CD4-positive, alpha-beta T cell (primary cell): ENCODE measurements around the gene LMO7. TPM values are rescaled to one million over a fixed set of nuclear protein-coding genes. Genes with fewer than 3 reads are reported as not detected.

Experiments used
- ATAC-seq: fragments of 200-7000 bp; cut with Tn5 transposase; one replicate; pipeline ENCODE4 v1.10.0; 2022; ENCODE audit warnings: mild to moderate bottlenecking; ENCODE audit not compliant: poor library complexity
- CTCF ChIA-PET: fragments of 350-600 bp; sonication (Branson Sonifier 250); formaldehyde crosslinking; loops from one replicate; lab custom pipeline; 2021; ENCODE audit warnings: antibody characterized with exemption, inconsistent platforms; lab: Charles Lee
- POLR2A ChIA-PET: fragments of 350-600 bp; sonication (Branson Sonifier 250); formaldehyde crosslinking; loops from one replicate; lab custom pipeline; 2021; ENCODE audit warnings: antibody characterized with exemption, inconsistent platforms; lab: Charles Lee
- DNase-seq, 14 experiments: peaks; one replicate each; pipeline ENCODE4 v3.0.0-alpha.2; 2013 to 2020; ENCODE audit warnings: mixed read lengths in 2 of 14
- H3K27ac ChIP-seq, 2 donors: one replicate each; pipeline versions ENCODE4 v1.5.1 to v1.7.0; 2013; ENCODE audit warnings: low read length in 2 of 2, low read depth in 1 of 2, mild to moderate bottlenecking in 1 of 2
- H3K27me3 ChIP-seq, 2 experiments: 1 replicate in 1 of 2; 2 replicates in 1 of 2; pipeline versions ENCODE4 v1.6.1 to v1.7.0; 2013; ENCODE audit warnings: low read length in 2 of 2, control low read depth in 1 of 2, mild to moderate bottlenecking in 1 of 2, moderate library complexity in 1 of 2; ENCODE audit not compliant: insufficient read depth in 2 of 2, control insufficient read depth in 1 of 2
- H3K36me3 ChIP-seq: one replicate; pipeline ENCODE4 v1.6.1; 2013; ENCODE audit warnings: low read length, control low read depth; ENCODE audit not compliant: insufficient read depth
- H3K4me1 ChIP-seq: one replicate; pipeline ENCODE4 v1.6.1; 2013; ENCODE audit warnings: low read length, control low read depth; ENCODE audit not compliant: insufficient read depth
- H3K4me3 ChIP-seq: one replicate; pipeline ENCODE4 v1.5.1; 2013; ENCODE audit warnings: mild to moderate bottlenecking, low read length, moderate library complexity
- H3K9me3 ChIP-seq, 2 experiments: 1 replicate in 1 of 2; 2 replicates in 1 of 2; pipeline versions ENCODE4 v1.6.1 to v1.7.0; 2013; ENCODE audit warnings: low read length in 2 of 2, mild to moderate bottlenecking in 2 of 2, control low read depth in 1 of 2, moderate library complexity in 1 of 2; ENCODE audit not compliant: control insufficient read depth in 1 of 2, insufficient read depth in 1 of 2
- H3K27ac Mint-ChIP-seq: one replicate; pipeline ENCODE4 v1.8.0; 2020; ENCODE audit warnings: mixed read lengths
- H3K27me3 Mint-ChIP-seq: one replicate; pipeline ENCODE4 v1.8.0; 2021; ENCODE audit warnings: mixed read lengths
- H3K36me3 Mint-ChIP-seq: one replicate; pipeline ENCODE4 v1.8.0; 2021; ENCODE audit warnings: low read depth, mixed read lengths
- H3K4me1 Mint-ChIP-seq: one replicate; pipeline ENCODE4 v1.8.0; 2021; ENCODE audit warnings: low read depth, mixed read lengths
- H3K4me3 Mint-ChIP-seq: one replicate; pipeline ENCODE4 v1.8.0; 2020; ENCODE audit warnings: mild to moderate bottlenecking, mixed read lengths
- H3K9me3 Mint-ChIP-seq: one replicate; pipeline ENCODE4 v1.8.0; 2020; ENCODE audit warnings: mixed read lengths
- intact Hi-C, 2 experiments: fragments of 100-400 bp; cut with DNase I in 1 of 2; cut with micrococcal nuclease in 1 of 2; formaldehyde crosslinking; loops; one replicate each; pipeline versions ENCODE4 v1.15.1 to v1.9.0; 2023 to 2025; cut with DNase I, micrococcal nuclease
- total RNA-seq, 174 experiments: library from RNA in 2 of 174; stranded (reverse) in 2 of 174; gene quantifications; one replicate each; pipeline ENCODE4 v1.2.3 and lab custom pipeline; 2021 to 2026
- TF ChIP-seq, protein P1 (sequence below): fragments of 200-600 bp; IDR thresholded peaks from one replicate; pipeline ENCODE4 v1.8.0; 2022; ENCODE audit warnings: antibody characterized with exemption, mild to moderate bottlenecking

The LMO7 gene
- total RNA-seq, 2 experiments from 2014 or later, result 35.2 to 36.3 TPM

DNA sequence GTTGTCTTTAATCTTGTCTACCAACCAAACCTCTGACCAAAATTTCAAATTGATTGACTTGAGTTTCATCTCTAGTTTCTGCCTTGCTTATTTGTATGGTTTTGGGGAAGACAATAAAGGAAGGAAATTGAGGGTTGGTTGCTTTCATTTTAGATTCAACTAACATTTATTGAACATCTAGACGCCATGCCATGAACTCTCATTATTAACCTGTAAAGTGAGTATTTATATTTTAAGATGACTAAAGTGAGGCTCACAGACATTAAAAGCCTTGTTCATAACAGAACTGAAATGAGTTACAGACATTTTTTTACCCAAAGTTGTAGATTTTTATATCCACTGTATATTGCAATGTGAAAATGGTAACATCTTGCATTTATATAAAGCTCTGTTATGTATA is 239.3 kb downstream of the LMO7 start:
- H3K27me3 Mint-ChIP-seq, result peaks cover 4% of the 10 kb centered on the region
- ChIA-PET POLR2A (interaction anchor here (0.7 kb wide), 1 partner anchor 1932 kb away, joined by 4 read pairs; no protein-coding TSS in a partner anchor), CTCF (interaction anchor here (1.2 to 3.4 kb wide), 5 partner anchors 24 to 1028 kb away, joined by 3 to 13 read pairs (median 5); no protein-coding TSS in a partner anchor)
- no peak overlapping the region for H3K4me3 Mint-ChIP-seq
- H3K27ac Mint-ChIP-seq, result no peak overlapping the region
- no peaks in the 10 kb centered on the region for H3K9me3 ChIP-seq
- ATAC-seq (no peak), DNase-seq (no peak)
- no peaks in the 10 kb centered on the region for H3K27me3 ChIP-seq
- intact Hi-C loops, result loop anchor here in 1 of 2 experiments (10.0 kb wide), 1 partner anchor 1109 kb away; no protein-coding TSS in a partner anchor
- no peaks in the 10 kb centered on the region for H3K36me3 Mint-ChIP-seq
- no peaks in the 10 kb centered on the region for H3K9me3 Mint-ChIP-seq
- TF ChIP-seq, protein P1, sequence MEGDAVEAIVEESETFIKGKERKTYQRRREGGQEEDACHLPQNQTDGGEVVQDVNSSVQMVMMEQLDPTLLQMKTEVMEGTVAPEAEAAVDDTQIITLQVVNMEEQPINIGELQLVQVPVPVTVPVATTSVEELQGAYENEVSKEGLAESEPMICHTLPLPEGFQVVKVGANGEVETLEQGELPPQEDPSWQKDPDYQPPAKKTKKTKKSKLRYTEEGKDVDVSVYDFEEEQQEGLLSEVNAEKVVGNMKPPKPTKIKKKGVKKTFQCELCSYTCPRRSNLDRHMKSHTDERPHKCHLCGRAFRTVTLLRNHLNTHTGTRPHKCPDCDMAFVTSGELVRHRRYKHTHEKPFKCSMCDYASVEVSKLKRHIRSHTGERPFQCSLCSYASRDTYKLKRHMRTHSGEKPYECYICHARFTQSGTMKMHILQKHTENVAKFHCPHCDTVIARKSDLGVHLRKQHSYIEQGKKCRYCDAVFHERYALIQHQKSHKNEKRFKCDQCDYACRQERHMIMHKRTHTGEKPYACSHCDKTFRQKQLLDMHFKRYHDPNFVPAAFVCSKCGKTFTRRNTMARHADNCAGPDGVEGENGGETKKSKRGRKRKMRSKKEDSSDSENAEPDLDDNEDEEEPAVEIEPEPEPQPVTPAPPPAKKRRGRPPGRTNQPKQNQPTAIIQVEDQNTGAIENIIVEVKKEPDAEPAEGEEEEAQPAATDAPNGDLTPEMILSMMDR, result no peak
- no peaks in the 10 kb centered on the region for H3K36me3 ChIP-seq
- no peak overlapping the region for H3K27ac ChIP-seq
- H3K4me1 Mint-ChIP-seq, result peaks cover 20% of the 10 kb centered on the region
- H3K4me1 ChIP-seq, result peaks cover 16% of the 10 kb centered on the region
- no peak overlapping the region for H3K4me3 ChIP-seq

DNA sequence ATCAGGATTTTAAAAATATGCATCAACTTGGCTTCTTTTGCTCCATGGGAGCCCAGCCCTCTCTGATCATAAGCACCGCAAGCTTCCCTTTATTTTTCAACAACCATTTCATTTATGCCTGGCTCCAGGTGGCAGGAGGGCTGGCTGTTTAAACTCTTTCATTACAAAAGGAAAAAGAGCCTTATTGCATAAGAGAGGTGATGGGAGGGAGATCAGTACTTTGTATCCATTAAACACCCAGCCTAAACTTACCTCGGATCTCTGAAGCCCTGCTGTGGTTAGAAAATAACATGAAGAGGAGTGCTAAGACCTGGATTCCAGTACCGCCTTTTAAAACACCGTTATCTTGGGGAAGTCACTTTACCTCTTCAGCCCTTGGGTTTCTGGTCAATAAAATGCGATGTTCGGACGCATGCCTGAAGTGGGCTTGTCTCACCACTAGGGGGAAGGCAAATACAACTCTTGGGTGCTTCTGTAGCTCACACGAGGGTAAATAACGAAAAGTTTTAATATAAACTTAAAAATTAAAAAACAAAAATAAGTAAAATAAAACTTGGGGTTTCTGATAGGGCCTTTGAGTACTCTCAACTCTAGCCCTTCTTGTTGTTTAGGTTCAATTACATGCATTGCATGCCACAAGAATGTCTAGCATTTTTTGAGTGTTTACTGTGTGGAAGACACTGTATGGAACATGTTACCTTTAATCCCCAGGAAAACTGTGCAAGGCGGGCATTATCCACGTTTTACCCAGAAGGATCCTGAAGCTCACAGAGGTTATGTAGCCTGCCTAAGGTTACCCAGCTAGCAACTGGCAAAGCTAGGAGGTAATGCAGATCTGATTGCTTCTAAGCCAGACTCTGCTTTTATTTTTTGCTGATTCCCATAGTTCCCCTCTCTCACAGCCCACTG is 240.3 kb downstream of the LMO7 start:
- Histone ChIP-seq H3K4me3 (no peak overlapping the region), H3K27me3 (no peaks in the 10 kb centered on the region), H3K36me3 (no peaks in the 10 kb centered on the region), H3K9me3 (no peaks in the 10 kb centered on the region), H3K4me1 (peaks cover 10% of the 10 kb centered on the region), H3K27ac (no peak overlapping the region)
- no peak overlapping the region for H3K27ac Mint-ChIP-seq
- no peaks in the 10 kb centered on the region for H3K9me3 Mint-ChIP-seq
- intact Hi-C loops, result loop anchor here (1.0 to 10.0 kb wide), 4 partner anchors 596 to 1108 kb away; no protein-coding TSS in a partner anchor
- TF ChIP-seq, protein P1, result peak; percentile 89
- CTCF ChIA-PET, result interaction anchor here (0.7 to 3.4 kb wide), 12 partner anchors 9 to 1027 kb away, joined by 3 to 13 read pairs (median 4); no protein-coding TSS in a partner anchor
- DNase-seq, result peak; percentile 13 to 76 (median 32)
- H3K36me3 Mint-ChIP-seq, result no peaks in the 10 kb centered on the region
- POLR2A ChIA-PET, result no interaction called here
- ATAC-seq, result peak; percentile 93
- peak overlapping the region; percentile 52 for H3K4me3 Mint-ChIP-seq
- peaks cover 4% of the 10 kb centered on the region for H3K27me3 Mint-ChIP-seq
- H3K4me1 Mint-ChIP-seq, result peaks cover 15% of the 10 kb centered on the region

DNA sequence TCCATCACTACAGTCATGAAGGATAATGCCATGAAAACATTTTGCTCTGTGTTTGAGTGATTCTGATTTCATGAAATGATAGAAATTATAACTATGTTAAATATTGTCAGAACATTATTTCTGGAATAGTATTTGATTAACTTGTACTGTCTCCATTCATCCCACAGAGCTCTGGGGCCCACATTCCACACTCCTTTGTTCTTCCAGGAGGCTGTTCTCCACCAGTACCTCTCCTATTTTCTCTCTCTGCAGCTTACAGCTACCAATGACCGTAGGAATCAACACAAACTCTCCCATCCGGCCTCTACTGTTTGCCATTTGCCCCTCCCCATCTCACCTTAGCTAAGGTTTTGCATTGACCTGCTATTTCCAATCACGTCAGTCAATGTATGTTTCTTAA is 240.9 kb downstream of the LMO7 start:
- H3K9me3 ChIP-seq, result no peaks in the 10 kb centered on the region
- CTCF ChIA-PET, result interaction anchor here (0.6 to 3.4 kb wide), 13 partner anchors 8 to 1026 kb away, joined by 3 to 13 read pairs (median 4); no protein-coding TSS in a partner anchor
- H3K4me1 Mint-ChIP-seq, result peaks cover 15% of the 10 kb centered on the region

More for the DNA sequence above, 240.9 kb downstream of the LMO7 start:
- H3K9me3 Mint-ChIP-seq, result no peaks in the 10 kb centered on the region
- POLR2A ChIA-PET, result no interaction called here
- Histone ChIP-seq H3K4me1 (peaks cover 10% of the 10 kb centered on the region), H3K27me3 (no peaks in the 10 kb centered on the region), H3K36me3 (no peaks in the 10 kb centered on the region), H3K4me3 (no peak overlapping the region), H3K27ac (no peak overlapping the region)
- DNase-seq (no peak), ATAC-seq (no peak)
- no peaks in the 10 kb centered on the region for H3K36me3 Mint-ChIP-seq
- no peak overlapping the region for H3K27ac Mint-ChIP-seq
- TF ChIP-seq, protein P1, result no peak
- H3K27me3 Mint-ChIP-seq, result no peaks in the 10 kb centered on the region
- no peak overlapping the region for H3K4me3 Mint-ChIP-seq
- intact Hi-C loops, result loop anchor here (2.0 to 10.0 kb wide), 3 partner anchors 596 to 1108 kb away; no protein-coding TSS in a partner anchor
